IPS-NIHi7 (cell line): Measurements from ENCODE around the gene SH3RF3.

ENCODE experiments used
- DNase-seq: peaks from one replicate; pipeline ENCODE4 v3.0.0; 2012; ENCODE audit warnings: mixed read lengths; ENCODE audit errors: extremely low spot score

The SH3RF3 gene

GRCh38 chr2:109375131-109375561 is 246.1 kb downstream of the SH3RF3 start:
- no peak for DNase-seq

GRCh38 chr2:109375656-109376055 is 246.7 kb downstream of the SH3RF3 start:
- no peak for DNase-seq

GRCh38 chr2:109376115-109376514 is 247.1 kb downstream of the SH3RF3 start:
- no peak for DNase-seq

- no peak for DNase-seq
These were observed 247.9 kb downstream of the SH3RF3 start for GRCh38 chr2:109376796-109377495.

GRCh38 chr2:109377976-109378375 is 249.0 kb downstream of the SH3RF3 start:
- DNase-seq, result no peak

GRCh38 chr2:109378682-109379081 is 249.7 kb downstream of the SH3RF3 start:
- DNase-seq, result no peak

GRCh38 chr2:109379507-109379906 is 250.5 kb downstream of the SH3RF3 start:
- no peak for DNase-seq

GRCh38 chr2:109380502-109381326 is 251.7 kb downstream of the SH3RF3 start:
- DNase-seq, result no peak

GRCh38 chr2:109381327-109381820 is 252.4 kb downstream of the SH3RF3 start:
- no peak for DNase-seq

GRCh38 chr2:109382226-109382895 is 253.4 kb downstream of the SH3RF3 start:
- no peak for DNase-seq

GRCh38 chr2:109382951-109383350 is 253.9 kb downstream of the SH3RF3 start:
- DNase-seq, result peak; percentile 51

- no peak for DNase-seq
These were observed 254.7 kb downstream of the SH3RF3 start for GRCh38 chr2:109383505-109384307.

- DNase-seq, result no peak
These were observed 255.6 kb downstream of the SH3RF3 start for GRCh38 chr2:109384308-109385271.

GRCh38 chr2:109385506-109385905 is 256.5 kb downstream of the SH3RF3 start:
- no peak for DNase-seq

GRCh38 chr2:109386004-109386695 is 257.1 kb downstream of the SH3RF3 start:
- no peak for DNase-seq

GRCh38 chr2:109387221-109387735 is 258.3 kb downstream of the SH3RF3 start:
- no peak for DNase-seq

- DNase-seq, result no peak
These were observed 258.9 kb downstream of the SH3RF3 start for GRCh38 chr2:109387778-109388469.

GRCh38 chr2:109391243-109391642 is 262.2 kb downstream of the SH3RF3 start:
- DNase-seq, result no peak

GRCh38 chr2:109392140-109392539 is 263.1 kb downstream of the SH3RF3 start:
- no peak for DNase-seq
